Activated CD8-positive, alpha-beta T cell treated with anti-CD3 and anti-CD28 coated beads, Interleukin-2, amount 10 ng/mL, durations not matched to agents 7 days and 5 days (primary cell): ENCODE data around the gene SETD4. TPM values are rescaled to one million over a fixed set of nuclear protein-coding genes. Genes with fewer than 3 reads are reported as not detected.

Source experiments
- ATAC-seq: fragments of 150-1000 bp; cut with Tn5 transposase; one replicate; pipeline ENCODE4 v1.10.0; 2021; ENCODE audit warnings: moderate library complexity
- CTCF ChIA-PET: fragments of 350-600 bp; sonication (Branson Sonifier 250); formaldehyde crosslinking; loops from one replicate; lab custom pipeline; 2021; ENCODE audit warnings: antibody characterized with exemption; lab: Charles Lee
- POLR2A ChIA-PET: fragments of 350-600 bp; sonication (Branson Sonifier 250); formaldehyde crosslinking; loops from one replicate; lab custom pipeline; 2021; ENCODE audit warnings: antibody characterized with exemption; lab: Charles Lee
- DNase-seq: peaks from one replicate; pipeline ENCODE4 v3.0.0-alpha.2; 2020
- H3K27ac Mint-ChIP-seq: one replicate; pipeline ENCODE4 v1.8.0; 2021; ENCODE audit warnings: mild to moderate bottlenecking, mixed read lengths
- H3K27me3 Mint-ChIP-seq: one replicate; pipeline ENCODE4 v1.8.0; 2021; ENCODE audit warnings: low read depth, mixed read lengths
- H3K36me3 Mint-ChIP-seq: one replicate; pipeline ENCODE4 v1.8.0; 2021; ENCODE audit warnings: low read depth, mixed read lengths
- H3K4me1 Mint-ChIP-seq: one replicate; pipeline ENCODE4 v1.8.0; 2021; ENCODE audit warnings: low read depth, mixed read lengths
- H3K4me3 Mint-ChIP-seq: one replicate; pipeline ENCODE4 v1.8.0; 2021; ENCODE audit warnings: mild to moderate bottlenecking, mixed read lengths
- H3K9me3 Mint-ChIP-seq: one replicate; pipeline ENCODE4 v1.8.0; 2022; ENCODE audit warnings: mixed read lengths; ENCODE audit not compliant: insufficient read depth
- total RNA-seq, 2 experiments: library from RNA; stranded (reverse); gene quantifications; one replicate each; pipeline ENCODE4 v1.2.3, GENCODE V29; 2021

Gene SETD4
- total RNA-seq, 2 experiments from 2014 or later = 19.8 to 22.3 TPM

- peaks cover 6% of the 10 kb centered on the region for H3K36me3 Mint-ChIP-seq
- no peaks in the 10 kb centered on the region for H3K4me1 Mint-ChIP-seq
- no peak overlapping the region for H3K4me3 Mint-ChIP-seq
- ATAC-seq (no peak), DNase-seq (no peak)
- H3K9me3 Mint-ChIP-seq = peaks cover 13% of the 10 kb centered on the region
- no peak overlapping the region for H3K27ac Mint-ChIP-seq
- ChIA-PET POLR2A (no interaction called here), CTCF (interaction anchor here (0.7 to 0.9 kb wide), 3 partner anchors 17 to 67 kb away, joined by 3 read pairs; no protein-coding TSS in a partner anchor)
- H3K27me3 Mint-ChIP-seq = peaks cover 8% of the 10 kb centered on the region
These were observed 36.3 kb upstream of the SETD4 start for GRCh38 chr21:36096398-36097290.

- Mint-ChIP-seq H3K4me3 (no peak overlapping the region), H3K4me1 (no peaks in the 10 kb centered on the region), H3K9me3 (peaks cover 13% of the 10 kb centered on the region), H3K27ac (no peak overlapping the region), H3K36me3 (peaks cover 6% of the 10 kb centered on the region), H3K27me3 (peaks cover 8% of the 10 kb centered on the region)
- CTCF ChIA-PET = no interaction called here
- POLR2A ChIA-PET = no interaction called here
- DNase-seq (no peak), ATAC-seq (no peak)
These were observed 33.2 kb upstream of the SETD4 start for GRCh38 chr21:36093512-36093911.

- Mint-ChIP-seq H3K9me3 (peaks cover 13% of the 10 kb centered on the region), H3K36me3 (peaks cover 6% of the 10 kb centered on the region), H3K27me3 (peaks cover 8% of the 10 kb centered on the region), H3K27ac (no peak overlapping the region), H3K4me3 (no peak overlapping the region), H3K4me1 (no peaks in the 10 kb centered on the region)
- ChIA-PET CTCF (interaction anchor here (1.7 kb wide), 1 partner anchor 14 kb away, joined by 4 read pairs; no protein-coding TSS in a partner anchor), POLR2A (no interaction called here)
- ATAC-seq = no peak
- DNase-seq = no peak
These were observed 32.4 kb upstream of the SETD4 start for GRCh38 chr21:36092681-36093080.

- peaks cover 8% of the 10 kb centered on the region for H3K4me1 Mint-ChIP-seq
These were observed 29.6 kb upstream of the SETD4 start for GRCh38 chr21:36089946-36090345.

GRCh38 chr21:36087362-36088138 is 27.2 kb upstream of the SETD4 start:
- H3K4me3 Mint-ChIP-seq = no peak overlapping the region
- H3K27me3 Mint-ChIP-seq = no peaks in the 10 kb centered on the region
- CTCF ChIA-PET = interaction anchor here (1.3 kb wide), 1 partner anchor 25 kb away, joined by 5 read pairs; no protein-coding TSS in a partner anchor
- DNase-seq (no peak), ATAC-seq (no peak)
- POLR2A ChIA-PET = interaction anchor here (0.6 kb wide), 1 partner anchor 1281 kb away, joined by 3 read pairs; no protein-coding TSS in a partner anchor
- no peak overlapping the region for H3K27ac Mint-ChIP-seq
- H3K9me3 Mint-ChIP-seq = peaks cover 1% of the 10 kb centered on the region
- H3K36me3 Mint-ChIP-seq = no peaks in the 10 kb centered on the region
- peaks cover 8% of the 10 kb centered on the region for H3K4me1 Mint-ChIP-seq

More at GRCh38 chr21:36089946-36090345, 29.6 kb upstream of the SETD4 start:
- DNase-seq (no peak), ATAC-seq (no peak)
- ChIA-PET POLR2A (no interaction called here), CTCF (no interaction called here)
- peaks cover 5% of the 10 kb centered on the region for H3K27me3 Mint-ChIP-seq
- H3K36me3 Mint-ChIP-seq = peaks cover 6% of the 10 kb centered on the region
- H3K4me3 Mint-ChIP-seq = no peak overlapping the region
- no peak overlapping the region for H3K27ac Mint-ChIP-seq
- peaks cover 13% of the 10 kb centered on the region for H3K9me3 Mint-ChIP-seq

GRCh38 chr21:36082237-36082664 is 21.9 kb upstream of the SETD4 start:
- peaks cover 36% of the 10 kb centered on the region for H3K4me1 Mint-ChIP-seq
- H3K9me3 Mint-ChIP-seq = peaks cover 11% of the 10 kb centered on the region
- CTCF ChIA-PET = interaction anchor here (1.0 kb wide), 1 partner anchor 32 kb away, joined by 3 read pairs; no protein-coding TSS in a partner anchor
- no peak overlapping the region for H3K4me3 Mint-ChIP-seq
- no peaks in the 10 kb centered on the region for H3K27me3 Mint-ChIP-seq
- ATAC-seq (no peak), DNase-seq (no peak)
- POLR2A ChIA-PET = no interaction called here
- peaks cover 17% of the 10 kb centered on the region for H3K36me3 Mint-ChIP-seq
- no peak overlapping the region for H3K27ac Mint-ChIP-seq

GRCh38 chr21:36080386-36080785 is 20.1 kb upstream of the SETD4 start:
- Mint-ChIP-seq H3K27me3 (no peaks in the 10 kb centered on the region), H3K4me3 (no peak overlapping the region), H3K27ac (no peak overlapping the region), H3K4me1 (peaks cover 43% of the 10 kb centered on the region), H3K9me3 (peaks cover 11% of the 10 kb centered on the region), H3K36me3 (peaks cover 17% of the 10 kb centered on the region)
- ChIA-PET CTCF (interaction anchor here (0.9 to 1.3 kb wide), 3 partner anchors 20 to 43 kb away, joined by 3 to 6 read pairs (median 4); no protein-coding TSS in a partner anchor), POLR2A (interaction anchor here (0.8 kb wide), 1 partner anchor 20 kb away, joined by 3 read pairs; the partner anchor contains the start of gene SETD4)
- ATAC-seq (no peak), DNase-seq (no peak)

- peak overlapping the region; percentile 96 for H3K27ac Mint-ChIP-seq
- peaks cover 11% of the 10 kb centered on the region for H3K9me3 Mint-ChIP-seq
- peak overlapping the region; percentile 73 for H3K4me3 Mint-ChIP-seq
- H3K27me3 Mint-ChIP-seq = no peaks in the 10 kb centered on the region
- ATAC-seq = no peak
- POLR2A ChIA-PET = no interaction called here
- CTCF ChIA-PET = interaction anchor here (0.9 to 1.4 kb wide), 3 partner anchors 10 to 21 kb away, joined by 4 to 8 read pairs (median 6); partner anchors contain the start of gene CBR1
- peaks cover 17% of the 10 kb centered on the region for H3K36me3 Mint-ChIP-seq
- H3K4me1 Mint-ChIP-seq = peaks cover 44% of the 10 kb centered on the region
- DNase-seq = no peak
These were observed 19.3 kb upstream of the SETD4 start for GRCh38 chr21:36079671-36080070.

GRCh38 chr21:36079010-36079649 is 18.8 kb upstream of the SETD4 start:
- DNase-seq (peak; percentile 62), ATAC-seq (peak; percentile 92)
- POLR2A ChIA-PET = no interaction called here
- no peaks in the 10 kb centered on the region for H3K27me3 Mint-ChIP-seq
- peak overlapping the region; percentile 73 for H3K4me3 Mint-ChIP-seq
- H3K36me3 Mint-ChIP-seq = peaks cover 17% of the 10 kb centered on the region
- CTCF ChIA-PET = interaction anchor here (0.8 to 1.4 kb wide), 3 partner anchors 9 to 26 kb away, joined by 3 to 8 read pairs (median 4); partner anchors contain the start of gene CBR1
- H3K4me1 Mint-ChIP-seq = peaks cover 44% of the 10 kb centered on the region
- H3K27ac Mint-ChIP-seq = peak overlapping the region; percentile 96
- H3K9me3 Mint-ChIP-seq = peaks cover 11% of the 10 kb centered on the region

- Mint-ChIP-seq H3K27me3 (no peaks in the 10 kb centered on the region), H3K4me1 (peaks cover 44% of the 10 kb centered on the region), H3K4me3 (no peak overlapping the region), H3K27ac (peak overlapping the region; percentile 37), H3K36me3 (peaks cover 23% of the 10 kb centered on the region), H3K9me3 (peaks cover 11% of the 10 kb centered on the region)
- no peak for DNase-seq
- CTCF ChIA-PET = interaction anchor here (0.6 to 1.0 kb wide), 2 partner anchors 27 to 35 kb away, joined by 3 to 5 read pairs; no protein-coding TSS in a partner anchor
- no peak for ATAC-seq
- POLR2A ChIA-PET = interaction anchor here (0.9 to 1.7 kb wide), 3 partner anchors 8 to 18 kb away, joined by 3 to 7 read pairs (median 6); partner anchors contain the start of genes CBR1 and SETD4
These were observed 17.4 kb upstream of the SETD4 start for GRCh38 chr21:36077758-36078157.
